ENCODE measurements around the gene ZNF532. TPM values are rescaled to one million over a fixed set of nuclear protein-coding genes. Genes with fewer than 3 reads are reported as not detected.
A peak's percentile ranks its signal among the peaks of the same experiment; 100 is the strongest.

The ZNF532 gene
- total RNA-seq, 1 experiment from 2014 or later, result 258 TPM

- Histone ChIP-seq H2BK5ac (ENCODE audit: insufficient read length, low read length) (no peak overlapping the region), H3K14ac (ENCODE audit: insufficient read depth, low read length) (no peak overlapping the region), H3K56ac (ENCODE audit: insufficient read length, low read depth, low read length) (no peak overlapping the region), H3K23ac (ENCODE audit: insufficient read length, low read depth, low read length) (no peak overlapping the region), H3K4ac (ENCODE audit: low read depth, low read length) (no peak overlapping the region), H2BK15ac (ENCODE audit: low read depth, low read length) (no peak overlapping the region), H3K27ac (ENCODE audit: insufficient read length, low read depth, low read length) (peak overlapping the region; percentile 22), H2BK120ac (ENCODE audit: low read depth, low read length, poor library complexity, severe bottlenecking) (no peak overlapping the region), H3K27me3 (ENCODE audit: insufficient read depth, low read length) (no peaks in the 10 kb centered on the region), H4K20me1 (ENCODE audit: control insufficient read depth, insufficient read depth, insufficient read length) (no peaks in the 10 kb centered on the region), H2BK20ac (ENCODE audit: low read depth, low read length, poor library complexity, severe bottlenecking) (no peak overlapping the region), H4K5ac (ENCODE audit: insufficient read length, low read depth, low read length) (no peak overlapping the region), H3K79me1 (ENCODE audit: insufficient read depth, low read depth, low read length, poor library complexity, severe bottlenecking) (no peaks in the 10 kb centered on the region), H3K23me2 (ENCODE audit: insufficient read length, low read depth, low read length, poor library complexity, severe bottlenecking) (no peaks in the 10 kb centered on the region), H4K91ac (ENCODE audit: insufficient read length, low read depth, low read length) (no peak overlapping the region), H4K8ac (replicated peaks; ENCODE audit: insufficient read length, low read depth, low read length) (no peak overlapping the region), H3K9me3 (ENCODE audit: control insufficient read depth, low read depth, low read length) (no peaks in the 10 kb centered on the region), H2BK12ac (ENCODE audit: insufficient read length, low read depth, low read length) (no peak overlapping the region), H3T11ph (ENCODE audit: low read length) (no peak overlapping the region), H2AFZ (ENCODE audit: low read length) (no peak overlapping the region), H2AK5ac (ENCODE audit: insufficient read length, low read length) (no peak overlapping the region), H3K18ac (ENCODE audit: insufficient read length, low read depth, low read length) (no peak overlapping the region), H3K79me2 (ENCODE audit: insufficient read depth, low read length) (peaks cover 7% of the 10 kb centered on the region; the same call in 1 of the 2 replicates), H3K9ac (ENCODE audit: extremely low read depth, insufficient read length, low read length) (no peak overlapping the region), H3K4me2 (ENCODE audit: insufficient read depth, insufficient read length, low read length) (no peak overlapping the region), H3K4me1 (ENCODE audit: insufficient read depth, low read length) (peaks cover 9% of the 10 kb centered on the region; the same call in 1 of the 2 replicates)
- peak overlapping the region; percentile 46 to 61; a peak in 4 of 5 replicates for H3K4me3 Mint-ChIP-seq
- DNase-seq, result no peak
- no CpG with 5 or more reads among the region's 5 CpGs for WGBS (ENCODE audit: extremely low coverage, insufficient read length, low lambda C conversion rate)
- no peak for TF ChIP-seq CTCF (conservative IDR thresholded peaks at IDR 0.05)
- H3K9me3 Mint-ChIP-seq, result peaks cover 0 to 3% of the 10 kb centered on the region in 2 experiments; a peak in 2 of 5 replicates
- peak overlapping the region; percentile 92 to 100 (median 98) for H3K27ac Mint-ChIP-seq
- no peaks in the 10 kb centered on the region for H3K27me3 Mint-ChIP-seq (ENCODE audit: low read depth)
- peaks cover 55 to 56% of the 10 kb centered on the region in 2 experiments for H3K4me1 Mint-ChIP-seq
- H3K36me3 Mint-ChIP-seq (ENCODE audit: insufficient read depth in 1 of 3, low read depth in 3 of 3), result peaks cover 3 to 9% (median 7%) of the 10 kb centered on the region in 3 experiments
Measured at GRCh38 chr18:58859907-58860306, 4.8 kb upstream of the ZNF532 start.

Measured in H9 (cell line).